Measurements from ENCODE around the gene SLK. TPM values are rescaled to one million over a fixed set of nuclear protein-coding genes. Genes with fewer than 3 reads are reported as not detected.

Gene SLK
- total RNA-seq, 4 donors from 2014 or later: 57.7 to 76.9 (median 64.5) TPM

GRCh38 chr10:104032144-104032775, 65.3 kb downstream of the SLK start:
- no peak overlapping the region for H3K4me3 ChIP-seq (replicated peaks in 1 of 3)
- no peaks in the 10 kb centered on the region for H3K4me1 ChIP-seq
- no peaks in the 10 kb centered on the region for H3K27me3 ChIP-seq
- H3K36me3 ChIP-seq: peaks cover 5 to 6% of the 10 kb centered on the region in 2 donors
- WGBS, 2 donors: 81 to 86% methylated on average over 7 of the region's 7 CpGs
- no peak for DNase-seq
- TF ChIP-seq POLR2A (IDR thresholded peaks at IDR 0.05): no peak
- no peak for TF ChIP-seq CTCF (IDR thresholded peaks at IDR 0.05)
- intact Hi-C loops (cut with DNase I): no loop called here
- no peak overlapping the region for H3K27ac ChIP-seq
- H3K9me3 ChIP-seq: no peaks in the 10 kb centered on the region

- Histone ChIP-seq H3K4me3 (replicated peaks in 1 of 3) (no peak overlapping the region), H3K4me1 (no peaks in the 10 kb centered on the region), H3K27ac (no peak overlapping the region), H3K36me3 (peaks cover 4 to 5% of the 10 kb centered on the region in 2 donors), H3K9me3 (no peaks in the 10 kb centered on the region), H3K27me3 (no peaks in the 10 kb centered on the region)
- TF ChIP-seq POLR2A (IDR thresholded peaks at IDR 0.05) (no peak), CTCF (IDR thresholded peaks at IDR 0.05) (no peak)
- intact Hi-C loops (cut with DNase I): no loop called here
- 69 to 86% methylated on average over 4 to 11 of the region's 12 CpGs for WGBS, 2 donors
- DNase-seq: no peak
Observed at GRCh38 chr10:104033401-104033930, 66.5 kb downstream of the SLK start.

GRCh38 chr10:104033966-104034365, 67.0 kb downstream of the SLK start:
- H3K36me3 ChIP-seq: peaks cover 4 to 5% of the 10 kb centered on the region in 2 donors
- DNase-seq: no peak
- H3K27ac ChIP-seq: no peak overlapping the region
- 89 to 95% methylated on average over 5 of the region's 11 CpGs for WGBS, 2 donors
- H3K27me3 ChIP-seq: no peaks in the 10 kb centered on the region
- no peaks in the 10 kb centered on the region for H3K4me1 ChIP-seq
- intact Hi-C loops (cut with DNase I): no loop called here
- H3K4me3 ChIP-seq (replicated peaks in 1 of 3): no peak overlapping the region
- no peak for TF ChIP-seq POLR2A (IDR thresholded peaks at IDR 0.05)
- no peak for TF ChIP-seq CTCF (IDR thresholded peaks at IDR 0.05)
- H3K9me3 ChIP-seq: no peaks in the 10 kb centered on the region

- H3K4me1 ChIP-seq: no peaks in the 10 kb centered on the region
Observed at GRCh38 chr10:104034401-104035193, 67.7 kb downstream of the SLK start.

More at GRCh38 chr10:104034401-104035193, 67.7 kb downstream of the SLK start:
- intact Hi-C loops (cut with DNase I): no loop called here
- H3K4me3 ChIP-seq (replicated peaks in 1 of 3): no peak overlapping the region
- no peaks in the 10 kb centered on the region for H3K9me3 ChIP-seq
- 77% methylated on average over 19 to 21 of the region's 23 CpGs for WGBS, 2 donors
- TF ChIP-seq CTCF (IDR thresholded peaks at IDR 0.05) (no peak), POLR2A (IDR thresholded peaks at IDR 0.05) (no peak)
- peaks cover 4 to 5% of the 10 kb centered on the region in 2 donors for H3K36me3 ChIP-seq
- H3K27me3 ChIP-seq: no peaks in the 10 kb centered on the region
- no peak overlapping the region for H3K27ac ChIP-seq
- no peak for DNase-seq

Data from thyroid gland (tissue), 4 donors.